ENCODE results near the gene ZNF335. TPM values are rescaled to one million over a fixed set of nuclear protein-coding genes. Genes with fewer than 3 reads are reported as not detected.

Gene ZNF335
- total and polyA plus RNA-seq, 9 donors = 3.5 to 25.7 (median 15.7) TPM

DNA sequence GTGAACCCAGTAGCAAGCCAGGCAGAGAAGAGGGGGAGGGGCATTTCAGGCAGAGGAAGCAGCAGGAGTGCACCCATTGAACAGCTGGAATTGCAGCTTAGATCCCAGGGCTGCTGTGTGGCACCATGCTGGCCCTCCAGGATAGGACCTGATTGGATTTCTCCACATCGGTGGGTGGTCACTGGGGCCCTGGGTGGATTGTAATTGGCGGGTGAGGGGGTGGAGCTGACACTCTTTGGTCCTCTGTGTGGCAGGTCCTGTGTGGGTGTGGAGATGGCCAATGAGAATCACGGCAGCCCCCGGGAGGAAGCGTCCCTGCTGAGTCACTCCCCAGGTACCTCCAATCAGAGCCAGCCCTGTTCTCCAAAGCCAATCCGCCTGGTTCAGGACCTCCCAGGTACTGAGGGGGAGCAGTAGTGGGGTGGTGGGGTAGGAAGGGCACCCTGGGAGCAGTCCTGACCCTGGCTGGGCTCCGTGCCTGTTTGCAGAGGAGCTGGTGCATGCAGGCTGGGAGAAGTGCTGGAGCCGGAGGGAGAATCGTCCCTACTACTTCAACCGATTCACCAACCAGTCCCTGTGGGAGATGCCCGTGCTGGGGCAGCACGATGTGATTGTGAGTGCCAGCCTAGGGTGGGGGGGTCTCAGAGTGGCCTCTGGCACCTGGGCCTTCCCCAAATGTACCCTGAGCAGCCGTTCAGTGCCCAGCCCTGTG is 33.1 kb downstream of the ZNF335 start:
- Histone ChIP-seq H3K9me3 (no peaks in the 10 kb centered on the region), H3K27ac (no peak overlapping the region), H3K4me3 (no peak overlapping the region), H3K4me1 (ENCODE audit: insufficient read depth) (no peaks in the 10 kb centered on the region), H3K27me3 (no peaks in the 10 kb centered on the region), H3K36me3 (no peaks in the 10 kb centered on the region)
- peak in 1 of 5 donors; percentile 35 for DNase-seq
- intact Hi-C loops (cut with DNase I) = no loop called here
- WGBS, 3 donors = 84 to 86% (median 84%) methylated on average over 13 of the region's 13 CpGs
- TF ChIP-seq EP300 (IDR thresholded peaks at IDR 0.05) (no peak), POLR2A (IDR thresholded peaks at IDR 0.05) (no peak)
- TF ChIP-seq, protein P1, sequence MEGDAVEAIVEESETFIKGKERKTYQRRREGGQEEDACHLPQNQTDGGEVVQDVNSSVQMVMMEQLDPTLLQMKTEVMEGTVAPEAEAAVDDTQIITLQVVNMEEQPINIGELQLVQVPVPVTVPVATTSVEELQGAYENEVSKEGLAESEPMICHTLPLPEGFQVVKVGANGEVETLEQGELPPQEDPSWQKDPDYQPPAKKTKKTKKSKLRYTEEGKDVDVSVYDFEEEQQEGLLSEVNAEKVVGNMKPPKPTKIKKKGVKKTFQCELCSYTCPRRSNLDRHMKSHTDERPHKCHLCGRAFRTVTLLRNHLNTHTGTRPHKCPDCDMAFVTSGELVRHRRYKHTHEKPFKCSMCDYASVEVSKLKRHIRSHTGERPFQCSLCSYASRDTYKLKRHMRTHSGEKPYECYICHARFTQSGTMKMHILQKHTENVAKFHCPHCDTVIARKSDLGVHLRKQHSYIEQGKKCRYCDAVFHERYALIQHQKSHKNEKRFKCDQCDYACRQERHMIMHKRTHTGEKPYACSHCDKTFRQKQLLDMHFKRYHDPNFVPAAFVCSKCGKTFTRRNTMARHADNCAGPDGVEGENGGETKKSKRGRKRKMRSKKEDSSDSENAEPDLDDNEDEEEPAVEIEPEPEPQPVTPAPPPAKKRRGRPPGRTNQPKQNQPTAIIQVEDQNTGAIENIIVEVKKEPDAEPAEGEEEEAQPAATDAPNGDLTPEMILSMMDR (IDR thresholded peaks at IDR 0.05) = no peak

DNA sequence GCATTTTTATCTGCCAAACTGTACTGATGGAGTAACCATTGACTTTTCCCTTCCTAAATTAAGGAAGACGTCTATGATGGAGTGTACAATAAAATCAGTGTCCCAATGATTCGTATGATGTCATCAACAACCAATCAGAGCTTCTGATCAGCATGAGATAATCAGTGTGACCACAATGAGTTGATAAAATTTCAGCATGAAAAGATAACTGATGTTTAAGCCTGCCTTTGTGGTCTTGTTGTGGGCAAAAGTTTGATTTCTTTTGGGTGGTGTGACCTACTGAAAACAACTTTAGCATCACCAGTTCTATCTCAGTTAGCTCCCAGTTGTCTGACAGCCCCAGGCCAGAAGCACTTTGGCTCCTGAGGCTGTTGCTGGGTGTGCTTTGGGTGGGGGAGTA is 34.2 kb downstream of the ZNF335 start:
- TF ChIP-seq, protein P1 (IDR thresholded peaks at IDR 0.05) = no peak
- no peak for TF ChIP-seq POLR2A (IDR thresholded peaks at IDR 0.05)
- no peak for TF ChIP-seq EP300 (IDR thresholded peaks at IDR 0.05)
- Histone ChIP-seq H3K4me1 (ENCODE audit: insufficient read depth) (peaks cover 2% of the 10 kb centered on the region), H3K36me3 (no peaks in the 10 kb centered on the region), H3K4me3 (no peak overlapping the region), H3K9me3 (no peaks in the 10 kb centered on the region), H3K27me3 (no peaks in the 10 kb centered on the region), H3K27ac (no peak overlapping the region)
- 74 to 81% (median 78%) methylated on average over 2 of the region's 2 CpGs for WGBS, 3 donors
- DNase-seq = no peak
- intact Hi-C loops (cut with DNase I) = no loop called here

DNA sequence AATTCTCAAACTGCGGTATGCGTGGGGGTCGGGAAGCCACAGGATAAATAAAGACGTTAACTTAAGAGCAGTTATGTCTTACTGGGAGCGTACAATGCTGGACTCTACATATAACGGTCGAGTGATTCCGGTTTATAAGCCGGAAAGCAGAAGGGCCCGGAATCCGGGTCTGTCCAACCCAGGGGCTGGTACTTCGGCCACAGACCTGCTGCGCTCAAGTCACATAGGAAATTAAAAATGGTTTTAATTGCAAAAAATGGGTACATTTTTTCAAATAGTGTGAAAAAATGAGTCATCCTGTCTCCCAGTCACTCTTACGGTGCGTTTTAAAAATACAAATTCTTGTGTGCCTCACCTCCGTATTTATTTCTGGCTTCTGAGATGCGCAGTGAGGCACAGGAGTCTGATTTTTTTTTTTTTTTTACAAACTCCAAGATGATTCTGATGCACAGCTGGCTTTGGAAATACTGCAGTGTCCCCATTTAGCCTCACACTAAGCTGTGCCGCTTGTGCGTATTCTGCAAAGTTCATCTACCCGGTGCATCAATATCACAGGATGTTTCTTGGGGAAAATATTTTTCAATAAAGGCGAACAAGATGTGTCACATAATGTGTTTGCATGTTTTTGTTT is 36.5 kb downstream of the ZNF335 start:
- no peaks in the 10 kb centered on the region for H3K27me3 ChIP-seq
- peaks cover 2% of the 10 kb centered on the region for H3K4me1 ChIP-seq (ENCODE audit: insufficient read depth)
- peak overlapping the region; percentile 54 to 77 for H3K27ac ChIP-seq
- H3K9me3 ChIP-seq = no peaks in the 10 kb centered on the region
- WGBS, 3 donors = 1 to 2% (median 2%) methylated on average over 21 of the region's 21 CpGs
- H3K36me3 ChIP-seq = no peaks in the 10 kb centered on the region
- intact Hi-C loops (cut with DNase I) = loop anchor here in 2 of 4 donors (2.0 kb wide), 2 partner anchors 35 to 45 kb away; partner anchors contain the start of genes CTSA (in 1 of the 2) and NEURL2 (in 1 of the 2)
- TF ChIP-seq, protein P1 (IDR thresholded peaks at IDR 0.05) = peak in 1 of 3 donors; percentile 16
- TF ChIP-seq EP300 (IDR thresholded peaks at IDR 0.05) (no peak), POLR2A (IDR thresholded peaks at IDR 0.05) (peak; percentile 59)
- DNase-seq = no peak
- H3K4me3 ChIP-seq = peak overlapping the region; percentile 67

DNA sequence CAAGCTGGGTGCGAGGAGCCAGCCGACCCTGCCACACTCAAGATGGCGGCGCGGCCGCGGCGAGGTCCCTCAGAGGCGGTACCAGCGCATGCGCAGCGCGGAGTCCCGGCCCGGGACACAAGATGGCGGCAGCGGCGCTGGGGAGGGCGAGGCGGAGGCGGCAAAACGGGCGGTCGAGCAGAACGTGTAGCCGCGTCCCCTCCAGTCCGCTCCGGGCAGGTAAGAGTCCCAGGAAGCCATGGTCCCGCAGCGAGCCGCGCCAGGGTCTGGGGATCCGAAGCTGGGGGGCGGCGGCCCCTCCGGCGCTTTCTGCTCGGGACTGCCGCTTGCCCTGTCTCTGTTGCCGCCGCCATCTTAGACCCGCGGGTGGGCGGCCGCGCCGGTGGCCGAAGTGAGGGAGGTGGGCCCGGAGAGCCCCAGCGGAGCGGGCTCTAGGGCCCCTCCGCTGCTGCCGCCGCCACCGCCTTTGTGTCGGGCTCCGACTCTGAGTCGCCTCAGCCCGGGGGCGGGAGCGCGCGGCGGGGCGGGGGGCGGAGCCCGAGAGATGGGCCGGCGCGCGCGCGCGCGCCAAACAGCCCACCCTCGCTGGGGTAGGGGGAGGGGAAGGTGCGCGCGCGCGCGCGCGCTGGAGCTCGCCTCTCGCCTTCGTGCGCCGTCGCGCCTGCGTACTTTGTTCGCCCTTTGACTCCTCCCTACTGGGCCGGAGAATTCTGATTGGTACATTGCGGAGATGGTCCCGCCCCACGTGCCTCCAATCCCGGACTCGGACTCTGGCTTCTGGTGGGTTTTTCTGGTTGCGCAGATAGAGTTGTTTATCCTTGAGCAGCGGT is 37.2 kb downstream of the ZNF335 start, which contains the start of gene PCIF1:
Gene PCIF1 (plus strand): TSS at position 98 of the 830 bp plus-strand sequence. CDS start 4,317 bp downstream, outside the sequence.
- no peaks in the 10 kb centered on the region for H3K27me3 ChIP-seq
- intact Hi-C loops (cut with DNase I) = loop anchor here in 2 of 4 donors (1.0 to 5.0 kb wide), 4 partner anchors 36 to 98 kb away; partner anchors contain the start of genes CTSA (in 2 of the 2) and NEURL2 (in 2 of the 2)
- peak within 1 kb of the TSS; percentile 67 for H3K4me3 ChIP-seq
- peak within 1 kb of the TSS; percentile 99 to 100 for H3K27ac ChIP-seq
- H3K9me3 ChIP-seq = no peaks in the 10 kb centered on the region
- no peaks in the 10 kb centered on the region for H3K36me3 ChIP-seq
- DNase-seq = peak; percentile 99 to 100 (median 99)
- 0 to 1% (median 0%) methylated on average over 49 to 102 of the region's 102 CpGs for whole genome bisulfite sequencing, 3 donors
- peaks cover 2% of the 10 kb centered on the region for H3K4me1 ChIP-seq (ENCODE audit: insufficient read depth)
- peak; percentile 97 for TF ChIP-seq POLR2A (IDR thresholded peaks at IDR 0.05)
- TF ChIP-seq EP300 (IDR thresholded peaks at IDR 0.05) = no peak
- TF ChIP-seq, protein P1 (IDR thresholded peaks at IDR 0.05) = peak in 2 of 3 donors; percentile 50 to 55

Data from ovary (tissue), 9 donors.